Fibroblast of the aortic adventitia (primary cell): Measurements from ENCODE around the gene TEC. TPM values are rescaled to one million over a fixed set of nuclear protein-coding genes. Genes with fewer than 3 reads are reported as not detected.

Experiments used
- DNase-seq: peaks from one replicate; pipeline ENCODE4 v3.0.0-alpha.2; 2010; ENCODE audit warnings: low read depth
- H3K4me3 ChIP-seq: 2 replicates; pipeline ENCODE4 v1.5.1; 2011; ENCODE audit warnings: low read depth, mild to moderate bottlenecking, control low read depth, low read length, moderate library complexity
- total RNA-seq: library from RNA; depleted of rRNA; stranded (reverse); fragments of >200 nt; gene quantifications from 2 replicates; pipeline ENCODE4 v1.2.3, GENCODE V29; 2012; ENCODE audit warnings: low replicate concordance
- TF ChIP-seq, protein P1 (sequence below): IDR thresholded peaks from 2 replicates; pipeline ENCODE4 v1.5.1; 2011; ENCODE audit warnings: mild to moderate bottlenecking, low read length, control low read depth, inconsistent platforms; ENCODE audit not compliant: insufficient read depth

The TEC gene
- total RNA-seq, 1 donor, result 0.72 TPM

DNA sequence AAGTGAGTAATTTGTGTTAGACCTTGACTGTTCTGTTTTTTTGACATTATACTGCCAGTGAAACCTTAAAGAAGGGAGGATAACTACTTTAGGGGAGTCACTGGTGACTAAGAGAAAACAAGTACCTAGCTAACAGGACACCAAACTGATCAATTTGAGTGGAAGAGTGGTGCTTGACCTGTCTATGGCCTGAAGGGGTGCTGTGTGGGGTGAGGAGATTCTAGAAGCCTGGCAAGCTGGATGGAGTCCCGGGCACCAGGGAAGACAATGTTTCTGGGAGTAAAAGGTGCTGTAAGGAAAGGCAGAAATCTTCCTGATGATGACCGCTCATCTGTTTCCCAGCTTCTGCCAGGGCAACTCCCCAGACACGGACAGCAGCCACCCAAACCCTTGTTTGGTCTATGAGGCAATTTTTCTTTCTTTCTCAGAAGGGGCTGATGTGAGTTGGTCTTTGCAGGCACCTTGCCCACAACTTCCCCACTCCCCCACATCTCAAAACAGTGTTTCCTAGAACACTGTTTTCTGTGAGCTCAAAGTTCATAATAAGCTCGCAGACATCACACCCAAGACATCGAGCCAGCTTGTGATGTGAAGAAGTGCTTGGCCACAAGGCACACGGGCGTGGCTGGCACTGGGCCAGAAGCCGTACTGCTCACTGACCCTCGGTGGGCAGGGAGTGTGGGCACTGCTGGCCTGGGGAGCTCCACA is 140.2 kb downstream of the TEC start:
- TF ChIP-seq, protein P1, sequence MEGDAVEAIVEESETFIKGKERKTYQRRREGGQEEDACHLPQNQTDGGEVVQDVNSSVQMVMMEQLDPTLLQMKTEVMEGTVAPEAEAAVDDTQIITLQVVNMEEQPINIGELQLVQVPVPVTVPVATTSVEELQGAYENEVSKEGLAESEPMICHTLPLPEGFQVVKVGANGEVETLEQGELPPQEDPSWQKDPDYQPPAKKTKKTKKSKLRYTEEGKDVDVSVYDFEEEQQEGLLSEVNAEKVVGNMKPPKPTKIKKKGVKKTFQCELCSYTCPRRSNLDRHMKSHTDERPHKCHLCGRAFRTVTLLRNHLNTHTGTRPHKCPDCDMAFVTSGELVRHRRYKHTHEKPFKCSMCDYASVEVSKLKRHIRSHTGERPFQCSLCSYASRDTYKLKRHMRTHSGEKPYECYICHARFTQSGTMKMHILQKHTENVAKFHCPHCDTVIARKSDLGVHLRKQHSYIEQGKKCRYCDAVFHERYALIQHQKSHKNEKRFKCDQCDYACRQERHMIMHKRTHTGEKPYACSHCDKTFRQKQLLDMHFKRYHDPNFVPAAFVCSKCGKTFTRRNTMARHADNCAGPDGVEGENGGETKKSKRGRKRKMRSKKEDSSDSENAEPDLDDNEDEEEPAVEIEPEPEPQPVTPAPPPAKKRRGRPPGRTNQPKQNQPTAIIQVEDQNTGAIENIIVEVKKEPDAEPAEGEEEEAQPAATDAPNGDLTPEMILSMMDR, result peak; percentile 18
- DNase-seq, result peak; percentile 7

DNA sequence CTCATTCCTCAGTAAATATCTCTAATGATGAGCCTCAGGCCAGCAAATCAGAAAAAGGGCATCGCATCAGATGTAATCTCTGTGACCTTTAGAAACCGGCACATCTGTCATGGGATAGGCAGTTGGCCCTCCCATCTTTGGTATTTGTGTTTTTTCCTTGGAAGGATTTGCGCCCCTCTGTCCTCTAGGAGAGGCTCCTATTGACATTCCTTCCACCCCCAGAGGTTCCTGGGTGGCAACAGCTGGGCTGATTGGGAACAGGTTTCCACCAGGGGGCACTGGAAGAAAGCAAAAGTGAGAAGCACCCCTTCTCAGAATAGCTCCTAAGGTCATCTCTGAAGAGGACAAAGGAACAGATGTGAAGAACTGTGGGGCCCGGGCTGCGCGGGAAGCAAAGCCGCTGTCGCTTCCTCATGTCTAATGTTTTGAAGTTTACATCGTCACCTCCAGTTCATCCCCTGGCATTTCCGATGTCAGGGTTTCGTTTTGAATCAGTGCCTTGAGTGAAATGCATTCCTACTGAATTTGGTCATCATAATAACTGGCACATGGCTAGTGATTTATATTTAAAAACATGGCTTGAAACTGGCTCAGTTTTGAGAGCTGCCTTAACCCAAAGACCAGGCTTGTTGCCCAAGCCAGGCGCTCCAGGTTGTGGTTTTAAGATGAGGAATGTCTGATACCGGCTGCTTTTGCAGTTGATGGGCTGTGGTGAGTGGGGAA is 141.8 kb downstream of the TEC start:
- H3K4me3 ChIP-seq, result peak overlapping the region; percentile 15
- peak; percentile 97 for DNase-seq
- TF ChIP-seq, protein P1, result peak; percentile 65

More for the DNA sequence above, 140.2 kb downstream of the TEC start:
- no peak overlapping the region for H3K4me3 ChIP-seq

DNA sequence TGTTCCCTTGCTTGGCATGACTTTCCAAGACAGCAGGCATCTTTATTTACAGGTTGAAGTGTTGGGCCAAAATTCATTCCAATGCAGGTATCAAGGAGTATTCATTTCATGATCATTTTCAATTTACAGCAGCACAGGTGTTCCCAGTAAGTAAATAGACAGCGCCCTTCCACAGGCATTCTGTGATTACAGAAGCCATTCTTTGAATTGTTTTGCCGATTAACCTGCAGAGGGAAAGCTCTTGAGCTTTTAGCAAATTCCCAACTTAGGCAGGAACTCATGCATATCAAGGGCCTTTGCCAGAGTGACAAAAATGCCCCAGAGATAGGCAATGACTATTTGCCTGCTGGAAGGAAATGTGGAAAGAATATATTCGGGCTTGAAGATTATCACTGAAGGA is 142.4 kb downstream of the TEC start:
- TF ChIP-seq, protein P1, result no peak
- no peak for DNase-seq
- H3K4me3 ChIP-seq, result no peak overlapping the region

DNA sequence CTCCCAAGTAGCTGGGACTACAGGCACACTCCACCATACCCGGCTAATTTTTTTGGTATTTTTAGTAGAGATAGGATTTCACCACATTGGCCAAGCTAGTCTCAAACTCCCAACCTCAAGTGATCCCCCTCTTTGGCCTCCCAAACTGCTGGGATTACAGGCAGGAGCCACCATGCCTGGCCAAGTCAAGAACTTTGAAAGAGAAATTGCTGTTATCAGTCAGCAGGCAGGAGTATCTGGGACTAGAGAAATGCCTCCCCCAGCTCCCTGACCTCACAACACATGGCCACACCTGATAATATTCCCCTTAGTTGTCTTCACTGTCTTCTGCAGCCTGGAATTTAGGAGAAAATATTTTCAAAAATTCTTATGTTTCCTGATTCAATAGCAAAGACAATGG is 143.0 kb downstream of the TEC start:
- no peak overlapping the region for H3K4me3 ChIP-seq
- no peak for DNase-seq
- TF ChIP-seq, protein P1, result no peak

DNA sequence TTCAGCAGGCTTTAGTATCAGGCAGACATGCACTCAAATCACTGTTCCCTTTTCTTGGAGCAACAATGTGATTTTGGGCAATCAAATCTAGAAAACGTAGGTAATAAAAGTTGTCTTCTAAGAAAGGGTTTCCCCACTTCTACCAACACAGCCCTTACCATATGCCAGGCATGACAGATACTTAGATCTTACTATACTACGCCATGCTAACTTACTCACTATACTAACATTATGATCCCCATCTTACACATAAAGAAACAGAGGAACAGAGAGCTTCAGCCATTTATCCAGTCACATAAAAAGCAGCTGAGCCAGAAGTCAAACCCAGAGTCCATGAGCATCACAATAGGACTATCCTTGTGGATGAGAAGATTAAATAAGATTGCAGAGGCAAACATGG is 144.8 kb downstream of the TEC start:
- no peak for DNase-seq
- no peak overlapping the region for H3K4me3 ChIP-seq
- TF ChIP-seq, protein P1, result no peak

DNA sequence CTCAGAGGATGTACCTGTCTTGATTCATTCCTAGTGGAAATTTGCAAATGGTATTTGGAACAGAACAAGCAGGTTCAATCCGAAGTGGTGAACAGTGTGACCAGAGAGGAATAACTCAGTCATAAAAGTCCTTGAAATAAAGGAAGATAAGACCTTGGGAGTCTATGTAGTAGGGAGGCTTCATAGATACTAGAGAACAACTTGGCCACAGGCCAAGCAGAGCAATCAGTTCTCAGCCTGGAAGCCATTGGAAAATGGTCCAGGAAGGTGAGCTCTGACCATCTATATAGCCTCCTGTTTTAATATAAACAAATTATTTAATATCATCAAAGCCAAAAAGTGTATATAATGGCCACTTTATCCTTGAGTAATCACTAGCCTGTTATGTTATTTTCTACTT is 146.9 kb downstream of the TEC start:
- DNase-seq, result no peak
- TF ChIP-seq, protein P1, result no peak
- H3K4me3 ChIP-seq, result no peak overlapping the region

DNA sequence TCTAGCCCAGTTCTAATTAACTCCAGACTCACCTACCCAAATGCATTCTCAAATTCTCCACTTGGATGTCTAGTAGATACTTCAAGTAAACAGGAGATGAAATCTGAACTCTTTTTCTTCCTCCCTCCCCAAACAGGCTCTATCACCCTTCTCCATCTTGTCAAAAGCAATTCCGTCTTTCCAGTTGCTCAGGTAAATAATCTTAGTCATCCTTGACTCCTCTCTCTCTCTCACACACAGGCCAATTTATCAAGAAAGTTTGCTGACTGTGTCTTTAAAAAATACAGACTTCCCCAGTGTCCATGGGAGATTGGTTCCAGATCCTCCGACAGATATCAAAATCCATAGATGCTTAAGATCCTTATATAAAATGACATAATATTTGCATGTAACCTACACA is 148.5 kb downstream of the TEC start:
- no peak for DNase-seq
- no peak overlapping the region for H3K4me3 ChIP-seq
- TF ChIP-seq, protein P1, result no peak
